Endothelial cell (in vitro differentiated cells): Measurements from ENCODE around the gene ESF1. TPM values are rescaled to one million over a fixed set of nuclear protein-coding genes. Genes with fewer than 3 reads are reported as not detected.
A peak's percentile ranks its signal among the peaks of the same experiment; 100 is the strongest.

Experiments used
- DNase-seq: peaks from one replicate; pipeline ENCODE4 v3.0.0; 2021; ENCODE audit warnings: low spot score
- H3K27ac Mint-ChIP-seq: one replicate; pipeline ENCODE4 v1.8.0; 2021; ENCODE audit warnings: mixed read lengths, inconsistent platforms; ENCODE audit not compliant: unreplicated experiment
- H3K27me3 Mint-ChIP-seq: one replicate; pipeline ENCODE4 v1.8.0; 2021; ENCODE audit warnings: mild to moderate bottlenecking, moderate library complexity, mixed read lengths, inconsistent platforms; ENCODE audit not compliant: unreplicated experiment
- H3K36me3 Mint-ChIP-seq: one replicate; pipeline ENCODE4 v1.8.0; 2021; ENCODE audit warnings: mild to moderate bottlenecking, low read depth, mixed read lengths, inconsistent platforms; ENCODE audit not compliant: unreplicated experiment
- H3K4me1 Mint-ChIP-seq: one replicate; pipeline ENCODE4 v1.8.0; 2021; ENCODE audit warnings: mild to moderate bottlenecking, mixed read lengths, inconsistent platforms; ENCODE audit not compliant: unreplicated experiment
- H3K4me3 Mint-ChIP-seq: one replicate; pipeline ENCODE4 v1.8.0; 2021; ENCODE audit warnings: mild to moderate bottlenecking, mixed read lengths, inconsistent platforms; ENCODE audit not compliant: unreplicated experiment
- H3K9me3 Mint-ChIP-seq: one replicate; pipeline ENCODE4 v1.8.0; 2021; ENCODE audit warnings: mixed read lengths, inconsistent platforms; ENCODE audit not compliant: unreplicated experiment
- CTCF ChIP-seq: fragments of 200-600 bp; sonication (generic); IDR thresholded peaks from one replicate; pipeline ENCODE4 v1.5.0; 2021; ENCODE audit warnings: antibody characterized with exemption; ENCODE audit not compliant: unreplicated experiment
- total RNA-seq: library from RNA; stranded (reverse); fragmentation: NEBNext Ultra II Directional; extraction: Animal tissue kit (Norgen Biotek cat#: 25700); gene quantifications from one replicate; pipeline ENCODE4 v1.2.1, GENCODE V29; 2021; ENCODE audit not compliant: unreplicated experiment

Gene ESF1
- total RNA-seq, 1 donor from 2014 or later, result 11.6 TPM

- no peak for DNase-seq
- no peak for TF ChIP-seq CTCF
- Mint-ChIP-seq H3K27ac (no peak overlapping the region), H3K9me3 (no peaks in the 10 kb centered on the region), H3K27me3 (peaks cover 2% of the 10 kb centered on the region), H3K4me1 (no peaks in the 10 kb centered on the region), H3K36me3 (peaks cover 26% of the 10 kb centered on the region), H3K4me3 (no peak overlapping the region)
Measured at GRCh38 chr20:13736436-13737191, 48.1 kb downstream of the ESF1 start.

- peaks cover 20% of the 10 kb centered on the region for H3K36me3 Mint-ChIP-seq
- no peak overlapping the region for H3K27ac Mint-ChIP-seq
- DNase-seq, result no peak
Measured at GRCh38 chr20:13735826-13736225, 48.9 kb downstream of the ESF1 start.

GRCh38 chr20:13723011-13723410, 61.7 kb downstream of the ESF1 start:
- Mint-ChIP-seq H3K27me3 (no peaks in the 10 kb centered on the region), H3K9me3 (no peaks in the 10 kb centered on the region), H3K4me3 (no peak overlapping the region), H3K4me1 (no peaks in the 10 kb centered on the region), H3K27ac (no peak overlapping the region), H3K36me3 (peaks cover 2% of the 10 kb centered on the region)
- no peak for DNase-seq
- TF ChIP-seq CTCF, result no peak

More at GRCh38 chr20:13735826-13736225, 48.9 kb downstream of the ESF1 start:
- no peak overlapping the region for H3K4me3 Mint-ChIP-seq
- no peaks in the 10 kb centered on the region for H3K4me1 Mint-ChIP-seq
- peaks cover 2% of the 10 kb centered on the region for H3K27me3 Mint-ChIP-seq
- H3K9me3 Mint-ChIP-seq, result no peaks in the 10 kb centered on the region
- no peak for TF ChIP-seq CTCF

- H3K27ac Mint-ChIP-seq, result no peak overlapping the region
- H3K4me3 Mint-ChIP-seq, result no peak overlapping the region
- DNase-seq, result no peak
- no peaks in the 10 kb centered on the region for H3K4me1 Mint-ChIP-seq
- H3K9me3 Mint-ChIP-seq, result no peaks in the 10 kb centered on the region
- H3K27me3 Mint-ChIP-seq, result no peaks in the 10 kb centered on the region
- peaks cover 13% of the 10 kb centered on the region for H3K36me3 Mint-ChIP-seq
- TF ChIP-seq CTCF, result no peak
Measured at GRCh38 chr20:13718171-13718570, 66.5 kb downstream of the ESF1 start.

GRCh38 chr20:13717631-13718044, 67.1 kb downstream of the ESF1 start:
- Mint-ChIP-seq H3K27me3 (no peaks in the 10 kb centered on the region), H3K27ac (no peak overlapping the region), H3K4me1 (no peaks in the 10 kb centered on the region), H3K9me3 (no peaks in the 10 kb centered on the region), H3K36me3 (peaks cover 17% of the 10 kb centered on the region), H3K4me3 (peak overlapping the region; percentile 20)
- no peak for TF ChIP-seq CTCF
- no peak for DNase-seq
